ENCODE data around the gene NDST3.
A peak's percentile ranks its signal among the peaks of the same experiment; 100 is the strongest.

NDST3 gene

DNA sequence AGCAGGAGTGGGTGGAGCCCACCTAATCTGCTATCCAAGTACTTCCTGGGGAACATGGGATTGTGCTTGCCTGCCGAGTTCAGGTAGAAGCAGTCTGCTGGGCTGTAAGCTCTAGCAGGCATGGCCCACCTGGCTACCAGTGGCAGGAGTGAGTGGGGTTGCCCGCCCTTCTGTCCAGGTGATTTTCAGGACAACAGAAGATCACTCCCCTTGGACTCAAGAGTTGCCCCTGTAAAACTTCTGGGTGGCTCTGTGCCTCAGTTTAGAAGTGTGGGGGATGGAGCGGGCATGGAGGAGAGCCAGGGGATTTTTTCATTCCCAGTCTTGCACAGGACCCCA, 43.5 kb downstream of the NDST3 start:
- DNase-seq = no peak

GRCh38 chr4:118081434-118081833, 47.1 kb downstream of the NDST3 start:
- DNase-seq = no peak

DNA sequence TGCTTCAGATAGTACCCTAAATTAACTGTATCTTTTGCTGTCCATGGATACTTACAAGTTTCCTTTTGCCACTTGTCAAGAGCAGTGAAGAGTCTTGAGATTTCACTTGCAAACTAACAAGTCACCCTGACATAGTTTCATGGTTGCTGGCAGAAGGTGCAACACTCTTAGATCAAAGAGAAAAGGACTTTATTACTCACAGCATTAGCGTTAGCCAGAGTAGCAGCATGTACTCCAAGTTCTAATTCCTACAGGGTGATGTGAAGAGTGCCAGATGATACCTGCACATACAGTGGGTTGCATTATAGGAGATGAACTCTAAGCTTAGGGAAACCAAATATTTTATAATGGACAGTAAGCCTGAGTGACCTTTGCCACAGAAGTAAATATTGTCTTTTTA, 47.9 kb downstream of the NDST3 start:
- no peak for DNase-seq

- no peak for DNase-seq
These were observed 51.4 kb downstream of the NDST3 start for GRCh38 chr4:118085700-118086099.

- peak in 3 of 51 donors; percentile 3 to 41 (median 20) for DNase-seq
These were observed 52.1 kb downstream of the NDST3 start for GRCh38 chr4:118086344-118086743.

GRCh38 chr4:118087366-118087765, 53.1 kb downstream of the NDST3 start:
- DNase-seq = peak in 1 of 51 donors; percentile 1

DNA sequence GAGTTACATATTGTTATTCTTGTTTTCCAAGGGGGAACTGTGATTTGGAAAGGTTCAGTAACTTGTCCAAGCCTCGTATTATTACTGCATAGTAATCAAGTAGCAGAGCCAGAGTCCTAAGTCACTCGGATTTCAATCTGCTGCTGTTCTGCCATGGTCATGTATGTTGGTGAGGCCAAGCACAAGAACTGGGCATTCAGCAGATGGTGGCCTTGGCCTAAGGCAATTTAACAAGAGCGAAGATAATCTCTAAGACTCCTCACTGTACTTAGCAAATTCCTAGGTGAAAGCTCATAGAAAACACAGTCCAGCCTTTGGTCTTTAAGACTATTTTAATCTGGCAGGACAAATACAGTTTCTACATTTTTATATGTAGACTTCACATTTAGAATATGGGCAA, 64.8 kb downstream of the NDST3 start:
- DNase-seq = no peak

GRCh38 chr4:118102195-118102594, 67.9 kb downstream of the NDST3 start:
- DNase-seq = no peak

GRCh38 chr4:118112117-118113046, 78.1 kb downstream of the NDST3 start:
- no peak for DNase-seq

GRCh38 chr4:118113220-118113619, 78.9 kb downstream of the NDST3 start:
- no peak for DNase-seq

- DNase-seq = no peak
These were observed 80.4 kb downstream of the NDST3 start for GRCh38 chr4:118114720-118115119.

GRCh38 chr4:118120120-118120760, 86.0 kb downstream of the NDST3 start:
- no peak for DNase-seq

GRCh38 chr4:118124997-118125396, 90.7 kb downstream of the NDST3 start:
- no peak for DNase-seq

- no peak for DNase-seq
These were observed 105.0 kb downstream of the NDST3 start for GRCh38 chr4:118139241-118139640.

GRCh38 chr4:118141240-118141639, 107.0 kb downstream of the NDST3 start:
- no peak for DNase-seq

- DNase-seq = no peak
These were observed 120.4 kb downstream of the NDST3 start for GRCh38 chr4:118154649-118155048.

DNA sequence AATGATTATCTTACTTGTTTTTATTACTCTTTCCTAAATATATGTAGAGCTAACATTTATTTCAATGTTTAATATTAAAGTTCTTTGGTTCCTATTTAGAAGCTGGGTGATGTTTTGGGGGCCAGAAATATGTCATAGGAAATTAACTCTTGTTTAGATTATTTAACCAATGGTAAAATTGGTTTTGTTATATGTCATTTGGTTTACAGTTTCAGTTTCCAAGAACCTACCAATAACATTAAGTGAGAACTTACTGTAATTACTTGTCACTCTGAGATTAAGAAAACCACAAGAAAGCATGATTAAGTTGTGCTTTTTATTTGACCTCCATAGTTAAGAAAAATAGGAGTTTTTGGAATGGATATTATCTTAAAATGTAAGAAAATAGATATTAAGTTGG, 121.2 kb downstream of the NDST3 start:
- no peak for DNase-seq

DNA sequence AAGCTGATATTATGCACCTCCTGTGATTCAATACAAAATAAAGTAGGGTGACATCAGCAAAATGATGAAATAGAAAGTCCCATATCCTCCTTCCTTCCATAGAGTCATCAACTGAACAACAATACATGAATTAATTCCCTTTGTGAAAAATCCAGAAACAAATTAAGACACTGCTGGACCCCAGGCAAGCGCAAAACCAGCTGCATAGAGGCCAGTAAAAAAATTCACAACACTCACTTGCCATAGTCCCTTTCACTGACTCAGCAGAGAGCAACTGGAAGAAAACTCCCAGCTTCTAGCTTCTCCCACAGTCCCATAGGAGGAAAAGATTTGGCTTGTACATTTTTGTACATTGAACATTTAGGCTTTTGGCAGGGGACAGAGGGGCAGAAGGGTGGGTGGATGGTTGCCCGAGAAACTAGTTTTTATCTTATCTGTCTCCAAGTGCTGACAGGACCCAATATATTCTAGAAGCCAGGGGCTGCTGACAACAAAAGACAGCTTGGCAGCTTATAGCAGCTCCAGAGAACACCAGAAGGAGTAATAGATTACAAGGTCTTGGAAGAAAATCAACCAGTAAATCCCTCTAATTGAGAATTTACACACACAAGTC, 124.6 kb downstream of the NDST3 start:
- no peak for DNase-seq

DNA sequence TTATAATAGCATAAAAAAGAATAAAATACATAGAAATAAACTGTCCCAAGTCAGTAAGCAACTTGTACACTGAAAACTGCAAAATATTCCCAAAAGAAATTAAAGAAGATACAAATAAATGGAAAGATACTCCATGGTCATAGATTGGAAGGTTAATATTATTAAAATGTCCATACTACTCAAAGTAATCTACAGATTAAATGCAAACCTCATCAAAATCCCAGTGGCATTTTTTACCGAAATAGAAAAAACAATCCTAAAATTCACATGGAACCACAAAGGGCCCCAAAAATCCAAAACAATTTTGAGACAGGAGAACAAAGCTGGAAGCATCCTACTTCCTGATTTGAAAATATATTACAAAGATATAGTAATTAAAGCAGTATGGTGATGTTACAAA, 133.0 kb downstream of the NDST3 start:
- DNase-seq = no peak

- DNase-seq = no peak
These were observed 137.1 kb downstream of the NDST3 start for GRCh38 chr4:118171381-118171780.

GRCh38 chr4:118173126-118173525, 138.8 kb downstream of the NDST3 start:
- DNase-seq = no peak

DNA sequence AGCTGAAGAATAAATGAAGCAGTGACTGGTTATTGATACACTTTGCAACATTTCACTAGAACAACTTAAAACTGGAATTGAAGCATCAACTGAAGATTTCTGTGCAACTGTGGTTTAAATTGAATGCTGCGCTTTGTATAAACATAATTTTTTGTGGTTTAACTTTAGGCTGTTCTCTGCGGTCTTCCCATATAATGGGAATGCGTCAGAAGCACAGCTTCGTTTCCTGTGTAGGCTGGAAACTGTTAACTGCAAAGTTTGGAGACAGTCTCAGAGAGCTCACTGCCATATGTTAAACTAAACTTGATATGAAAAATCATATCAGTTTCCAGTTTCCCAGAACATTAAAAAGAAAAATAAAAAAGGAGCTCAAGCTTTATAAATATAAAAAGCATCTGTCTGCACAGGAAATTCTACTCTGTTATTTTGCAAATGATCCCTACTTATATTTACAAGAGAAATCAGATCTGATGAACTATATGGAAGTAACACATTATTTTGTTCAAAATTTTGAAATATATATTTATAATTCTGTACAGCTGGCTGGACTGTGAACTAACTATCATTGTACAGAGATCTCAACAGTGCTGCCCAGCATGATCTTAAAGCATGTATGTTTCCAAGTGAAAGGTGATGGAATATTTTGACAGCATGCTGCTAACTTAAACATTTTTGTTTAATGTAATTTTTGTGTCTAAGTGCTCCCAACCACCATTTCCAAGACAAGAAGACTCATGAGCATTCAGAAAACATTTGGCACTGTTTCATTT, 139.9 kb downstream of the NDST3 start:
- no peak for DNase-seq

All from hypothalamus (tissue), 51 donors.